Endodermal cell (in vitro differentiated cells): ENCODE data around the gene SPATA4. TPM values are rescaled to one million over a fixed set of nuclear protein-coding genes. Genes with fewer than 3 reads are reported as not detected.

ENCODE experiments used
- DNase-seq: peaks from one replicate; pipeline ENCODE4 v3.0.0-alpha.2; 2017
- H3K27ac ChIP-seq: 2 replicates; pipeline ENCODE4 v1.5.1; 2013; ENCODE audit warnings: mild to moderate bottlenecking, low read depth, low read length, moderate library complexity
- H3K27me3 ChIP-seq: 2 replicates; pipeline ENCODE4 v1.6.1; 2013; ENCODE audit warnings: mild to moderate bottlenecking, low read length, moderate library complexity; ENCODE audit not compliant: insufficient read depth, control insufficient read depth, poor library complexity, severe bottlenecking
- H3K36me3 ChIP-seq: 2 replicates; pipeline ENCODE4 v1.7.0; 2013; ENCODE audit warnings: mild to moderate bottlenecking, low read length, moderate library complexity; ENCODE audit not compliant: control insufficient read depth, insufficient read depth
- H3K4me1 ChIP-seq: one replicate; pipeline ENCODE4 v1.7.0; 2013; ENCODE audit warnings: low read length; ENCODE audit not compliant: control insufficient read depth, insufficient read depth
- H3K4me3 ChIP-seq: 2 replicates; pipeline ENCODE4 v1.5.1; 2013; ENCODE audit warnings: mild to moderate bottlenecking, low read length, moderate library complexity
- H3K9ac ChIP-seq: 2 replicates; pipeline ENCODE4 v1.6.1; 2013; ENCODE audit warnings: mild to moderate bottlenecking, low read length, moderate library complexity; ENCODE audit not compliant: poor library complexity, severe bottlenecking; ENCODE audit errors: extremely low read depth
- H3K9me3 ChIP-seq: 2 replicates; pipeline ENCODE4 v1.6.1; 2013; ENCODE audit warnings: mild to moderate bottlenecking, low read length, moderate library complexity; ENCODE audit not compliant: control insufficient read depth
- H3K27ac Mint-ChIP-seq: 2 replicates; pipeline ENCODE4 v1.8.0; 2020; ENCODE audit warnings: mixed read lengths
- H3K27me3 Mint-ChIP-seq: 2 replicates; pipeline ENCODE4 v1.8.0; 2021; ENCODE audit warnings: mild to moderate bottlenecking, mixed read lengths; ENCODE audit not compliant: insufficient read depth
- H3K36me3 Mint-ChIP-seq: 2 replicates; pipeline ENCODE4 v1.8.0; 2020; ENCODE audit warnings: low read depth, mixed read lengths
- H3K4me1 Mint-ChIP-seq: 2 replicates; pipeline ENCODE4 v1.8.0; 2020; ENCODE audit warnings: mixed read lengths
- H3K4me3 Mint-ChIP-seq: 2 replicates; pipeline ENCODE4 v1.8.0; 2020; ENCODE audit warnings: mild to moderate bottlenecking, moderate library complexity, mixed read lengths
- H3K9me3 Mint-ChIP-seq: 2 replicates; pipeline ENCODE4 v1.8.0; 2020; ENCODE audit warnings: mild to moderate bottlenecking, mixed read lengths
- WGBS, 2 experiments: methylation state at CpG; one replicate each; pipeline versions ENCODE4 v1.1.5 to v1.1.7; 2013; ENCODE audit warnings: missing lambda C conversion rate in 2 of 2, mixed read lengths in 1 of 2; ENCODE audit not compliant: insufficient coverage in 1 of 2, insufficient read length in 1 of 2; 5-methylcytosine and 5-hydroxymethylcytosine counted together
- total RNA-seq, 2 donors: library from RNA; stranded (reverse); fragmentation: NEBNext Ultra II Directional in 1 of 2; extraction: Animal tissue kit (Norgen Biotek cat#: 25700) in 1 of 2; gene quantifications; 2 replicates in 1 of 2; 3 replicates in 1 of 2; pipeline ENCODE4 v1.2.1, GENCODE V29; 2021
- TF ChIP-seq, protein P1 (sequence below): fragments of 200-600 bp; sonication (generic); conservative IDR thresholded peaks from 2 replicates; pipeline ENCODE4 v1.5.0; 2021; ENCODE audit warnings: antibody characterized with exemption, mild to moderate bottlenecking

Gene SPATA4
- total RNA-seq, 2 donors from 2014 or later: not detected

DNA sequence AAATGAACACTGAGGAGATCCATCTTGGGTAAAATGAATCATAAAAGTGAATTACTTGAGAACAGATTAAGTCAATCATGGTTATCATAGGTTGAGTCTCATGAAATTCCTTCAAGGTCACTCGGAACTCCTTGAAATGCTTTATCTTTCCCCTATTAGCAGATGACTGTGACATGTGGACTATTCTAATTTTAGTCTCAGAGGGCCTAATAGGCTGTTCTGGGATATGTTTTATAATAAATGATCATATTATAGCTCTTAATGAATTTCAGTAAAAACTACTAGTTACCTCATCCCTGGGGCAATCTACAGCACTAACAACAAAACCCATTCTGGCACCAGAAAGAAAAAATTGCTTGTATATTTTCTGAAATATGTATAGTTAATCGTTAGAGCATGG is 44.7 kb downstream of the SPATA4 start:
- Histone ChIP-seq H3K4me3 (no peak overlapping the region), H3K27me3 (no peaks in the 10 kb centered on the region), H3K4me1 (no peaks in the 10 kb centered on the region), H3K36me3 (no peaks in the 10 kb centered on the region), H3K9me3 (no peaks in the 10 kb centered on the region), H3K27ac (no peak overlapping the region), H3K9ac (no peak overlapping the region)
- H3K36me3 Mint-ChIP-seq: no peaks in the 10 kb centered on the region
- H3K4me1 Mint-ChIP-seq: no peaks in the 10 kb centered on the region
- no peak for DNase-seq
- 100% methylated on average over 2 of the region's 2 CpGs; no CpG with 5 or more reads in 1 of the 2 experiments for WGBS, 2 experiments
- no peak overlapping the region for H3K27ac Mint-ChIP-seq
- no peaks in the 10 kb centered on the region for H3K27me3 Mint-ChIP-seq
- TF ChIP-seq, protein P1, sequence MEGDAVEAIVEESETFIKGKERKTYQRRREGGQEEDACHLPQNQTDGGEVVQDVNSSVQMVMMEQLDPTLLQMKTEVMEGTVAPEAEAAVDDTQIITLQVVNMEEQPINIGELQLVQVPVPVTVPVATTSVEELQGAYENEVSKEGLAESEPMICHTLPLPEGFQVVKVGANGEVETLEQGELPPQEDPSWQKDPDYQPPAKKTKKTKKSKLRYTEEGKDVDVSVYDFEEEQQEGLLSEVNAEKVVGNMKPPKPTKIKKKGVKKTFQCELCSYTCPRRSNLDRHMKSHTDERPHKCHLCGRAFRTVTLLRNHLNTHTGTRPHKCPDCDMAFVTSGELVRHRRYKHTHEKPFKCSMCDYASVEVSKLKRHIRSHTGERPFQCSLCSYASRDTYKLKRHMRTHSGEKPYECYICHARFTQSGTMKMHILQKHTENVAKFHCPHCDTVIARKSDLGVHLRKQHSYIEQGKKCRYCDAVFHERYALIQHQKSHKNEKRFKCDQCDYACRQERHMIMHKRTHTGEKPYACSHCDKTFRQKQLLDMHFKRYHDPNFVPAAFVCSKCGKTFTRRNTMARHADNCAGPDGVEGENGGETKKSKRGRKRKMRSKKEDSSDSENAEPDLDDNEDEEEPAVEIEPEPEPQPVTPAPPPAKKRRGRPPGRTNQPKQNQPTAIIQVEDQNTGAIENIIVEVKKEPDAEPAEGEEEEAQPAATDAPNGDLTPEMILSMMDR: no peak
- H3K4me3 Mint-ChIP-seq: no peak overlapping the region
- no peaks in the 10 kb centered on the region for H3K9me3 Mint-ChIP-seq

DNA sequence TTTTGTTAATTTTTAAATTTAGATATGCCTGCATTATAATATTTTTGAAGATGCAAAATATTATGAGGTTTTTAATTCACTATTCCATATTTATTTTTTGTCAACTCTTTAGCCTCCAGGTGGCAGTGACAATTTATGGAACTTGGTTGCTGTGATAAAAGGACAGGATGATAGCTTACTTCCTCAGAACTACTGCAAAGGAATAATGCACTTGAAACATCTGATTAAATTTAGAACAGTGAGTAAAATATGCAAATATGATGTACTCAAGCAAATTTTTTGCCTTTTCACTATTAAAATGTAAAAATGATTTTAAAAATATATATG is 45.1 kb downstream of the SPATA4 start:
- Mint-ChIP-seq H3K4me1 (no peaks in the 10 kb centered on the region), H3K27ac (no peak overlapping the region), H3K4me3 (no peak overlapping the region), H3K9me3 (no peaks in the 10 kb centered on the region), H3K27me3 (no peaks in the 10 kb centered on the region), H3K36me3 (no peaks in the 10 kb centered on the region)
- Histone ChIP-seq H3K9me3 (no peaks in the 10 kb centered on the region), H3K36me3 (no peaks in the 10 kb centered on the region), H3K27ac (no peak overlapping the region), H3K4me1 (no peaks in the 10 kb centered on the region), H3K27me3 (no peaks in the 10 kb centered on the region), H3K9ac (no peak overlapping the region), H3K4me3 (no peak overlapping the region)
- TF ChIP-seq, protein P1: peak; percentile 64
- DNase-seq: no peak

DNA sequence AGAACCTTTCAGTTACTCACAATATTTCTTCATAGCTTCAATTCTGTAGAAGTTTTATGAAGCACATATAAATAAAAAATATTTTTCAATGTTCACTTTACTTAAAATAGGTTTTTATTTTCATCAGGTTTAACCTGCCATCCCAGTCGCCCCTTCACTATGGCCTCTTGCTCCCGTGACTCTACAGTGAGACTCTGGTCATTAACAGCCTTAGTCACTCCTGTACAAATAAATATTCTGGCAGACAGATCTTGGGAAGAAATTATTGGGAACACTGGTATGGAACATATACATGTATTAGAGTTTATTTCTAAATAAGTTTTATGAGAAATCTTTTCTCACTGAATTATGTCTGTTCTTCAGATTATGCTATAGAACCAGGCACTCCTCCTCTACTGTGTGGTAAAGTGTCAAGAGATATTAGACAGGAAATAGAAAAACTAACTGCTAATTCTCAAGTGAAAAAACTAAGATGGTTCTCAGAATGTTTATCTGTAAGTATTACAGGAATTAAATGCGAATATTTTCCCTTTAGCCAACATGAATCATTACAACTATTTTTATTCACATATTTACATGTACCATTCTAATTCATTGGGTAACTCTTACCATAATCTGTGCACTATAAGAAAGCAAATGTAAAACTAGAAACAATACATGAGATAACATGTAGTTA is 45.6 kb downstream of the SPATA4 start:
- Histone ChIP-seq H3K9ac (no peak overlapping the region), H3K9me3 (no peaks in the 10 kb centered on the region), H3K4me1 (no peaks in the 10 kb centered on the region), H3K4me3 (no peak overlapping the region), H3K27me3 (no peaks in the 10 kb centered on the region), H3K36me3 (no peaks in the 10 kb centered on the region), H3K27ac (no peak overlapping the region)
- Mint-ChIP-seq H3K4me1 (no peaks in the 10 kb centered on the region), H3K27me3 (no peaks in the 10 kb centered on the region), H3K9me3 (no peaks in the 10 kb centered on the region), H3K4me3 (no peak overlapping the region), H3K36me3 (no peaks in the 10 kb centered on the region), H3K27ac (no peak overlapping the region)
- DNase-seq: no peak
- TF ChIP-seq, protein P1: no peak
- WGBS, 2 experiments: 83 to 85% methylated on average over 1 to 3 of the region's 3 CpGs
